Measurements from ENCODE around the gene ALDOB.
"Not testable (repeated sequence)": the region's sequence is repeated elsewhere in the genome, so short reads cannot be mapped to it uniquely, and the experiment has no call there.

Gene ALDOB

GRCh38 chr9:101393135-101393534 is 42.4 kb downstream of the ALDOB start:
- no peak for TF ChIP-seq CTCF (IDR thresholded peaks at IDR 0.05; ENCODE audit: low read depth, low read length, missing control alignments)
- no peaks in the 10 kb centered on the region for H3K27me3 ChIP-seq (replicated peaks)
- no peak overlapping the region for H3K4me3 ChIP-seq (ENCODE audit: low read depth, low read length)
- H3K27ac ChIP-seq = no peak overlapping the region
- H3K36me3 ChIP-seq (replicated peaks) = peaks cover 10% of the 10 kb centered on the region
- DNase-seq = no peak
- in situ Hi-C loops (cut with HindIII; ENCODE audit: low pct_ligation_motif_present, low sequenced_read_pairs) = no loop called here

GRCh38 chr9:101388507-101388993 is 47.0 kb downstream of the ALDOB start:
- in situ Hi-C loops (cut with HindIII; ENCODE audit: low pct_ligation_motif_present, low sequenced_read_pairs) = no loop called here
- Histone ChIP-seq H3K27ac (no peak overlapping the region), H3K27me3 (replicated peaks) (no peaks in the 10 kb centered on the region), H3K36me3 (replicated peaks) (peaks cover 10% of the 10 kb centered on the region), H3K4me3 (ENCODE audit: low read depth, low read length) (no peak overlapping the region)
- DNase-seq = no peak
- TF ChIP-seq CTCF (IDR thresholded peaks at IDR 0.05; ENCODE audit: low read depth, low read length, missing control alignments) = peak; percentile 56

- Histone ChIP-seq H3K27ac (no peak overlapping the region), H3K27me3 (replicated peaks) (no peaks in the 10 kb centered on the region), H3K36me3 (replicated peaks) (peaks cover 10% of the 10 kb centered on the region), H3K4me3 (ENCODE audit: low read depth, low read length) (no peak overlapping the region)
- peak; percentile 49 for DNase-seq
- peak; percentile 69 for TF ChIP-seq CTCF (IDR thresholded peaks at IDR 0.05; ENCODE audit: low read depth, low read length, missing control alignments)
- in situ Hi-C loops (cut with HindIII; ENCODE audit: low pct_ligation_motif_present, low sequenced_read_pairs) = no loop called here
Observed at GRCh38 chr9:101387871-101388506, 47.6 kb downstream of the ALDOB start.

GRCh38 chr9:101384873-101385536 is 50.6 kb downstream of the ALDOB start, which contains the start of gene BAAT:
BAAT (minus strand) TSS chr9:101385006; CDS start chr9:101371404, 13,602 bp downstream.
- H3K36me3 ChIP-seq (replicated peaks); H3K27me3 ChIP-seq (replicated peaks); H3K4me3 ChIP-seq (ENCODE audit: low read depth, low read length); H3K27ac ChIP-seq; in situ Hi-C loops (cut with HindIII; ENCODE audit: low pct_ligation_motif_present, low sequenced_read_pairs); DNase-seq: not testable (repeated sequence)

GRCh38 chr9:101383361-101383760 is 52.2 kb downstream of the ALDOB start:
- DNase-seq = no peak
- Histone ChIP-seq H3K36me3 (replicated peaks) (no peaks in the 10 kb centered on the region), H3K27ac (no peak overlapping the region), H3K4me3 (ENCODE audit: low read depth, low read length) (no peak overlapping the region), H3K27me3 (replicated peaks) (no peaks in the 10 kb centered on the region)
- TF ChIP-seq CTCF (IDR thresholded peaks at IDR 0.05; ENCODE audit: low read depth, low read length, missing control alignments) = no peak
- in situ Hi-C loops (cut with HindIII; ENCODE audit: low pct_ligation_motif_present, low sequenced_read_pairs) = no loop called here

- H3K4me3 ChIP-seq (ENCODE audit: low read depth, low read length) = no peak overlapping the region
- H3K27ac ChIP-seq = no peak overlapping the region
- no peaks in the 10 kb centered on the region for H3K27me3 ChIP-seq (replicated peaks)
- DNase-seq = no peak
- TF ChIP-seq CTCF (IDR thresholded peaks at IDR 0.05; ENCODE audit: low read depth, low read length, missing control alignments) = no peak
- in situ Hi-C loops (cut with HindIII; ENCODE audit: low pct_ligation_motif_present, low sequenced_read_pairs) = no loop called here
- H3K36me3 ChIP-seq (replicated peaks) = no peaks in the 10 kb centered on the region
Observed at GRCh38 chr9:101381833-101382342, 53.7 kb downstream of the ALDOB start.

All from brain microvascular endothelial cell (primary cell).